Ishikawa (cell line): ENCODE data around the gene PNKP.

Source experiments
- CEBPB ChIP-seq: IDR thresholded peaks from 2 replicates; pipeline ENCODE4 v1.6.1; 2012
- CREB1 ChIP-seq: IDR thresholded peaks from 2 replicates; pipeline ENCODE4 v1.6.1; 2012; ENCODE audit warnings: low read depth
- EGR1 ChIP-seq: IDR thresholded peaks from 2 replicates; pipeline ENCODE4 v1.6.1; 2012
- EP300 ChIP-seq: IDR thresholded peaks from 2 replicates; pipeline ENCODE4 v1.6.1; 2012; ENCODE audit warnings: borderline replicate concordance
- FOXM1 ChIP-seq: IDR thresholded peaks from 2 replicates; pipeline ENCODE4 v1.6.1; 2012; ENCODE audit warnings: low read depth, borderline replicate concordance
- NFIC ChIP-seq: IDR thresholded peaks from 2 replicates; pipeline ENCODE4 v1.6.1; 2012
- RAD21 ChIP-seq: IDR thresholded peaks from 2 replicates; pipeline ENCODE4 v1.6.1; 2012; ENCODE audit warnings: low read depth
- TAF1 ChIP-seq: IDR thresholded peaks from 2 replicates; pipeline ENCODE4 v1.6.1; 2012; ENCODE audit warnings: low read depth, mild to moderate bottlenecking
- TCF12 ChIP-seq: IDR thresholded peaks from 2 replicates; pipeline ENCODE4 v1.6.1; 2012; ENCODE audit warnings: low read depth
- TEAD4 ChIP-seq: IDR thresholded peaks from 2 replicates; pipeline ENCODE4 v1.6.1; 2012
- YY1 ChIP-seq: IDR thresholded peaks from 2 replicates; pipeline ENCODE4 v1.6.1; 2012; ENCODE audit warnings: low read depth
- ZBTB7A ChIP-seq: IDR thresholded peaks from 2 replicates; pipeline ENCODE4 v1.6.1; 2012; ENCODE audit warnings: low read depth
- TF ChIP-seq, protein P1 (sequence below): IDR thresholded peaks from 2 replicates; pipeline ENCODE4 v1.6.1; 2012
- TF ChIP-seq, protein P2 (sequence below): IDR thresholded peaks from 2 replicates; pipeline ENCODE4 v1.6.1; 2012
- TF ChIP-seq, protein P3 (sequence below): IDR thresholded peaks from 2 replicates; pipeline ENCODE4 v1.6.1; 2012; ENCODE audit warnings: low read depth, mild to moderate bottlenecking

PNKP gene

DNA sequence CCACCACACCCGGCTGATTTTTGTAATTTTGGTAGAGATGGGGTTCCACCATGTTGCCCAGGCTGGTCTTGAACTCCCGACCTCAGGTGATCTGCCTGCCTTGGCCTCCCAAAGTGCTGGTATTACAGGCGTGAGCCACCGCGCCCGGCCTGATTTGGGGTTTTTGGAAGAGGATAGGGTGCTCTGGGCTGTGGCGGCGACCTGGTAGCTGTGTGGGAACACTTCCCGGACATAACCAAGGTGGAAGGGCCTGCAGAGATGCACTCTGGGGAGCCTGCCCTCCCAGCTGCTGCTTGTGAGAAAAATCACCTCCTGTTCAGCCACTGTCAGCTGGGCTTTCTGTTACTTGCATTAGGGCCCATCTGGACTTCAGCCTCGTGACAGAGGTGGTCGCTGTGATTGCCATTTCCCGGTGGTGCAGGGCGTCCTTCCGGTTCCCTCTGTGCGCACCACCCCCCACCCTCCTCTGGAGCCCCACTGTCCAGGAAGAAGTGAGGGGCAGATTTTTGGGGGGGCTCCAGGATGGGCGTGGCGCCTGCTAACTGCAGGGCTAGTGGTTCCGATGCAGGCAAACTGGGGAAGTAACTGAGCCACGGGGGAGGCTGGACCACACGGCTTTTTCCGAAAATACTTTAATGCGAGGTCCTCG lies 21.8 kb upstream of the PNKP start:
- TF ChIP-seq, protein P1, sequence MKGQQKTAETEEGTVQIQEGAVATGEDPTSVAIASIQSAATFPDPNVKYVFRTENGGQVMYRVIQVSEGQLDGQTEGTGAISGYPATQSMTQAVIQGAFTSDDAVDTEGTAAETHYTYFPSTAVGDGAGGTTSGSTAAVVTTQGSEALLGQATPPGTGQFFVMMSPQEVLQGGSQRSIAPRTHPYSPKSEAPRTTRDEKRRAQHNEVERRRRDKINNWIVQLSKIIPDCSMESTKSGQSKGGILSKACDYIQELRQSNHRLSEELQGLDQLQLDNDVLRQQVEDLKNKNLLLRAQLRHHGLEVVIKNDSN, result no peak
- TF ChIP-seq TCF12 (no peak), NFIC (no peak), EP300 (no peak), CREB1 (no peak), RAD21 (no peak), FOXM1 (no peak), EGR1 (no peak), ZBTB7A (no peak), CEBPB (no peak), YY1 (no peak), TEAD4 (no peak), TAF1 (no peak)
- TF ChIP-seq, protein P2, sequence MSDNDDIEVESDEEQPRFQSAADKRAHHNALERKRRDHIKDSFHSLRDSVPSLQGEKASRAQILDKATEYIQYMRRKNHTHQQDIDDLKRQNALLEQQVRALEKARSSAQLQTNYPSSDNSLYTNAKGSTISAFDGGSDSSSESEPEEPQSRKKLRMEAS, result no peak
- TF ChIP-seq, protein P3, sequence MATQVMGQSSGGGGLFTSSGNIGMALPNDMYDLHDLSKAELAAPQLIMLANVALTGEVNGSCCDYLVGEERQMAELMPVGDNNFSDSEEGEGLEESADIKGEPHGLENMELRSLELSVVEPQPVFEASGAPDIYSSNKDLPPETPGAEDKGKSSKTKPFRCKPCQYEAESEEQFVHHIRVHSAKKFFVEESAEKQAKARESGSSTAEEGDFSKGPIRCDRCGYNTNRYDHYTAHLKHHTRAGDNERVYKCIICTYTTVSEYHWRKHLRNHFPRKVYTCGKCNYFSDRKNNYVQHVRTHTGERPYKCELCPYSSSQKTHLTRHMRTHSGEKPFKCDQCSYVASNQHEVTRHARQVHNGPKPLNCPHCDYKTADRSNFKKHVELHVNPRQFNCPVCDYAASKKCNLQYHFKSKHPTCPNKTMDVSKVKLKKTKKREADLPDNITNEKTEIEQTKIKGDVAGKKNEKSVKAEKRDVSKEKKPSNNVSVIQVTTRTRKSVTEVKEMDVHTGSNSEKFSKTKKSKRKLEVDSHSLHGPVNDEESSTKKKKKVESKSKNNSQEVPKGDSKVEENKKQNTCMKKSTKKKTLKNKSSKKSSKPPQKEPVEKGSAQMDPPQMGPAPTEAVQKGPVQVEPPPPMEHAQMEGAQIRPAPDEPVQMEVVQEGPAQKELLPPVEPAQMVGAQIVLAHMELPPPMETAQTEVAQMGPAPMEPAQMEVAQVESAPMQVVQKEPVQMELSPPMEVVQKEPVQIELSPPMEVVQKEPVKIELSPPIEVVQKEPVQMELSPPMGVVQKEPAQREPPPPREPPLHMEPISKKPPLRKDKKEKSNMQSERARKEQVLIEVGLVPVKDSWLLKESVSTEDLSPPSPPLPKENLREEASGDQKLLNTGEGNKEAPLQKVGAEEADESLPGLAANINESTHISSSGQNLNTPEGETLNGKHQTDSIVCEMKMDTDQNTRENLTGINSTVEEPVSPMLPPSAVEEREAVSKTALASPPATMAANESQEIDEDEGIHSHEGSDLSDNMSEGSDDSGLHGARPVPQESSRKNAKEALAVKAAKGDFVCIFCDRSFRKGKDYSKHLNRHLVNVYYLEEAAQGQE, result no peak

DNA sequence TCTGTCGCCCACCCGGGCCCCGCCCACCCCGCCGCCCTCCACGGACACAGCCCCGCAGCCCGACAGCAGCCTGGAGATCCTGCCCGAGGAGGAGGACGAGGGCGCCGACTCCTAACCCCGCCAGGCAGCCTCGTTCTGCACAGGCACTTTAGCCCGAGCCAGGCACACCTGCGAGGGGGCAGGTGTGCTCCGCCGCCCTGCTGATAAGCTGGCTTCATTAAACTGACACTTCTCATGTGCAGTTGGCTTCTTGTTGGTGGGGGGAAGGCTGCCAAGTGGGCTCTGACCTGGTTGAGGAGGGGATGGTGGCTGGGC lies 21.1 kb upstream of the PNKP start:
- TF ChIP-seq YY1, result no peak
- TF ChIP-seq EGR1, result no peak
- no peak for TF ChIP-seq ZBTB7A
- TF ChIP-seq CEBPB, result no peak
- no peak for TF ChIP-seq EP300
- no peak for TF ChIP-seq FOXM1
- TF ChIP-seq, protein P3, result no peak
- no peak for TF ChIP-seq TEAD4
- TF ChIP-seq, protein P1, result no peak
- no peak for TF ChIP-seq TCF12
- no peak for TF ChIP-seq CREB1

DNA sequence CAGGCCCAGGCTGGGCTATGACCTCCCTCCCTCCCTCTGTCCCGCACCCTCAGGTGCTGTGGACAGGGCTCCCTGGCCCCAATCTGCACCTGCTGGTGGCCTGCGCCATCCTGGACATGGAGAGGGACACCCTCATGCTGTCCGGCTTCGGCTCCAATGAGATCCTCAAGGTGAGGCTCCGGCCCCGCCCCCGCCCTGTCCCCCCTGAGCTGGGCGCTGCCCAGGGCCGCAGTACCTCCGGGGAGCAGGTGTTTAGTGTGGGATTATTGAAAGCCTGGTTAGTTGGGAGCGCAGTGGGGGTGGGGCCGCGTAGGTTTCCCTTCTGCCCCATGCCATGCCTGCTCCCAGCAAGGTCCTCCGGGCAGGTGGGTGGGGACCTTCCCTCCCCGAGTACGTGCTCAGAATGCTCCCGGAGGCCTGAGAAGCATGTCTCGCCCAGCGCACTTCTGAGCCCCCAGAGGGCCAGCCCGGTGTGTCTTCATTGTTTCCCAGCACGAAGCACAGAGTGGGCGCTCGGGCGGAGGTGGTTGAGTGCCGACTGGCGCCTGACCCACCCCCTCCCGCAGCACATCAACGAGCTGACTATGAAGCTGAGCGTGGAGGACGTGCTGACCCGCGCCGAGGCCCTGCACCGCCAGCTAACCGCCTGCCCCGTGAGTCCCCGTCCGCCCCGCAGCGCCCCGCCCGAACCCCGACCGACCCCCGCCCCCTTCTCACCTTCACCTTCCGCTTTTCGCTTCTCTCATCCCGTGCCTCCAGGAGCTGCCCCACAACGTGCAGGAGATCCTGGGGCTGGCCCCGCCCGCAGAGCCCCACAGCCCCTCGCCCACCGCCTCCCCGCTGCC lies 20.5 kb upstream of the PNKP start:
- no peak for TF ChIP-seq CEBPB
- TF ChIP-seq TCF12, result no peak
- no peak for TF ChIP-seq EGR1
- no peak for TF ChIP-seq RAD21
- no peak for TF ChIP-seq TEAD4
- no peak for TF ChIP-seq YY1
- TF ChIP-seq, protein P2, result no peak
- TF ChIP-seq CREB1, result no peak

DNA sequence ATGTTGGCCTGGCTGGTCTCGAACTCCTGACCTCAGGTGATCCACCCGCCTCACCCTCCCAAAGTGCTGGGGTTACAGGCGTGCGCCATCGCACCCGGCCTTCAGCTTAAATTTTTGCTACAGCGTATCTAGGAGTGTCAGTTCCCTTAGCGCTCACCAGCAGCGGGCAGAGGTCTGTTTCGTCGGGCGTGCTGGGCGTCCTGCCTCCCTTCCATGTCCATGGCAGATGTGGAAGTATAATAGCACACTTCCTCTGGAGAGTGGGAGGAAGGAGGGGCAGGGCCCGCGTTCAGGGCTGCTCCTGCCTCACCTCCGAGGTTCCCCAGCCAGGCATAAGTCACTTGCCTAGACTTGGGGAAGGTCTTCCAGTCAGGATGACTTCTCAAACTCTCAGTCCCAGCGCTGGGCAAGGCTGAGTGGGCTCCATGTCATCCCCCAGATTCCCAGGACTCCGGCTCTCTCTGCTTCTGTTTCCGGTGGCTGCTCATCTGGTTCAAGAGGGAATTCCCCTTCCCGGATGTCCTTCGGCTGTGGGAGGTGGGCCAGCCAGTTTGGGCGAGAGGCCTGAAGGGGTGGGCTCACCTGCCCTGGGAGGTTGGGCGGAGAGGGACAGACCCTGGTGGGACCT lies 19.8 kb upstream of the PNKP start:
- no peak for TF ChIP-seq CREB1
- TF ChIP-seq, protein P2, result no peak
- TF ChIP-seq, protein P1, result no peak
- TF ChIP-seq, protein P3, result no peak
- no peak for TF ChIP-seq EGR1
- TF ChIP-seq YY1, result no peak
- no peak for TF ChIP-seq CEBPB
- TF ChIP-seq FOXM1, result no peak
- no peak for TF ChIP-seq TEAD4
- TF ChIP-seq TAF1, result no peak
- no peak for TF ChIP-seq EP300
- TF ChIP-seq TCF12, result no peak
- TF ChIP-seq RAD21, result no peak
- TF ChIP-seq ZBTB7A, result no peak
- TF ChIP-seq NFIC, result no peak
